A549 treated with RU486 at 1 μM for 4 hours (cell line): Measurements from ENCODE around the gene NUDT19. TPM values are rescaled to one million over a fixed set of nuclear protein-coding genes. Genes with fewer than 3 reads are reported as not detected.

Source experiments
- total RNA-seq: library from RNA; stranded (reverse); fragments of 200-300 nt; extraction: Qiagen RNA extraction; gene quantifications from 5 replicates; pipeline ENCODE4 v1.2.3, GENCODE V29; 2022; ENCODE audit warnings: low read depth

NUDT19 gene
- total RNA-seq, result 33.0 to 41.6 TPM (median 38.6 TPM) in 5 replicates

GRCh38 chr19:32691291-32691951 is at the start of gene NUDT19:
Gene NUDT19, plus strand, starts transcription at chr19:32691821. Its CDS starts 140 bp downstream, at chr19:32691961.

GRCh38 chr19:32674931-32675719 is 16.5 kb upstream of the NUDT19 start, which contains the start of gene ANKRD27:
Gene ANKRD27, minus strand, starts transcription at chr19:32675180. Its CDS starts 16,165 bp downstream, at chr19:32659015.

DNA sequence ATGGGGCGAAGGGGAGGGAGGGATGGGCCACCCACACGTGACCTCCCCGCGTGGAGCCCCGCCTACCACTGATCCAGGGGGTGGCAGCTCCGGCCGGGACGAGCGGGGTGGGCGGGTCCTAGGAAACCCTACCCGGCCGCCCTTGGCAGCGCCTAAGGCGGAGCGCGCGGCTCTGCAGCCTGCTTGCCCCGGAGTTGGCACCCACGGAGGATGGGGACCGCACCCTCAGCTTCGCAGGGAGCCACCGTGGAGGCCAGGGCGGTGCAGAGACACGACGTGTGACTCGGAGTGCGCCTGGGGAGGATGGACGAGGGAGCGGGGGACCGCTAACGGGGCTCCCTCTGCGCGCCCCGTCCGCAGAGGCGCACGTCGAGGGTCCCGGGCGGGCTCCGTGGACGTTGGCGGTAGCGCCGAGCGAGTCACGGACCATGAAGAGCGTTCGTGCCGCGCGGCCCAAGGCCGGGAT is 15.9 kb upstream of the NUDT19 start, which contains the start of gene RGS9BP:
Gene RGS9BP (plus strand): TSS at position 129 of the 466 bp plus-strand sequence. CDS start 416 bp downstream, outside the sequence.

GRCh38 chr19:32719611-32720059 is 28.0 kb downstream of the NUDT19 start, which contains the start of gene TDRD12:
Gene TDRD12, plus strand, starts transcription at chr19:32719767. Its CDS starts 306 bp downstream, at chr19:32720073.

Other genes starting within 250 kb of the NUDT19 start
- gene PDCD5, start 110.6 kb upstream of the NUDT19 start, total RNA-seq, result 393 to 503 TPM (median 474 TPM) in 5 replicates
- 29.3 to 40.9 TPM (median 39.5 TPM) in 5 replicates for gene ANKRD27, start 16.6 kb upstream of the NUDT19 start, total RNA-seq
- gene RGS9BP, start 16.0 kb upstream of the NUDT19 start, total RNA-seq, result 0.37 to 0.54 TPM (median 0.47 TPM) in 5 replicates
- 0.09 to 0.22 TPM (median 0.17 TPM) in 5 replicates for gene TDRD12, start 27.9 kb downstream of the NUDT19 start, total RNA-seq
- gene SLC7A9, start 177.9 kb downstream of the NUDT19 start, total RNA-seq, result 0.22 to 0.57 TPM (median 0.43 TPM) in 5 replicates